ENCODE results near the gene HEMK1. TPM values are rescaled to one million over a fixed set of nuclear protein-coding genes. Genes with fewer than 3 reads are reported as not detected.

The HEMK1 gene
- total RNA-seq, 2 donors from 2014 or later: 24.1 to 25.8 TPM

DNA sequence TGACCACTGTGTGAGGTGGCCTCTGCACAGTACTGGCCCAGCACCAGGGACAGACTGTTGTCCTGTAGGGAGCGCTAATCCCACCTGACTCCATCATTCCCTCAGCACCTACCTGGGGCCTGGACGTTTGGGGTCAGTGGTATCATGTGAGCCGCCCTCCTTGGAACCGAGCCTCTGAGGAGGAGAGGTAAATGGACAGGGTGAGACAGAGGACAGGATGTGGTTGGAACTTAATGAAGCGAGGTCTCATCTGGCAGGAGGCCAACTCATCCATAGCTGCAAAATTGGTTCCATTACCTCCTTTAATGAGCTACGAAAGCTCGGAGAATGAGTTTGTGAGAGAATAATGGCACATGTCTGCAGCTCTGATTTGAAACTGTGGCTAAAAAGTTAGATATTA lies 61.6 kb downstream of the HEMK1 start:
- H3K27ac Mint-ChIP-seq: no peak overlapping the region
- no peak for DNase-seq

GRCh38 chr3:50632450-50632849 lies 63.1 kb downstream of the HEMK1 start:
- no peak overlapping the region for H3K27ac Mint-ChIP-seq
- TF ChIP-seq, protein P1, sequence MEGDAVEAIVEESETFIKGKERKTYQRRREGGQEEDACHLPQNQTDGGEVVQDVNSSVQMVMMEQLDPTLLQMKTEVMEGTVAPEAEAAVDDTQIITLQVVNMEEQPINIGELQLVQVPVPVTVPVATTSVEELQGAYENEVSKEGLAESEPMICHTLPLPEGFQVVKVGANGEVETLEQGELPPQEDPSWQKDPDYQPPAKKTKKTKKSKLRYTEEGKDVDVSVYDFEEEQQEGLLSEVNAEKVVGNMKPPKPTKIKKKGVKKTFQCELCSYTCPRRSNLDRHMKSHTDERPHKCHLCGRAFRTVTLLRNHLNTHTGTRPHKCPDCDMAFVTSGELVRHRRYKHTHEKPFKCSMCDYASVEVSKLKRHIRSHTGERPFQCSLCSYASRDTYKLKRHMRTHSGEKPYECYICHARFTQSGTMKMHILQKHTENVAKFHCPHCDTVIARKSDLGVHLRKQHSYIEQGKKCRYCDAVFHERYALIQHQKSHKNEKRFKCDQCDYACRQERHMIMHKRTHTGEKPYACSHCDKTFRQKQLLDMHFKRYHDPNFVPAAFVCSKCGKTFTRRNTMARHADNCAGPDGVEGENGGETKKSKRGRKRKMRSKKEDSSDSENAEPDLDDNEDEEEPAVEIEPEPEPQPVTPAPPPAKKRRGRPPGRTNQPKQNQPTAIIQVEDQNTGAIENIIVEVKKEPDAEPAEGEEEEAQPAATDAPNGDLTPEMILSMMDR (conservative IDR thresholded peaks at IDR 0.05): no peak
- Histone ChIP-seq H3K9me3 (ENCODE audit: control insufficient read depth, low read length) (no peaks in the 10 kb centered on the region), H3K27ac (ENCODE audit: low read depth, low read length) (no peak overlapping the region), H3K4me3 (ENCODE audit: low read length) (no peak overlapping the region), H3K4me1 (ENCODE audit: control insufficient read depth, insufficient read depth, low read length) (no peaks in the 10 kb centered on the region), H3K36me3 (ENCODE audit: control insufficient read depth, insufficient read depth, low read length) (no peaks in the 10 kb centered on the region), H3K9ac (ENCODE audit: extremely low read depth, low read length, poor library complexity, severe bottlenecking) (no peak overlapping the region), H3K27me3 (ENCODE audit: control insufficient read depth, insufficient read depth, low read length, poor library complexity, severe bottlenecking) (no peaks in the 10 kb centered on the region)
- no peak overlapping the region for H3K4me3 Mint-ChIP-seq
- no peaks in the 10 kb centered on the region for H3K27me3 Mint-ChIP-seq (ENCODE audit: insufficient read depth)
- peaks cover 25% of the 10 kb centered on the region for H3K4me1 Mint-ChIP-seq
- H3K9me3 Mint-ChIP-seq: no peaks in the 10 kb centered on the region
- 80 to 91% methylated on average over 1 to 5 of the region's 5 CpGs for WGBS, 2 experiments (ENCODE audit: insufficient coverage in 1 of 2, insufficient read length in 1 of 2)
- DNase-seq: no peak
- H3K36me3 Mint-ChIP-seq (ENCODE audit: low read depth): peaks cover 2% of the 10 kb centered on the region

More for the DNA sequence above, 61.6 kb downstream of the HEMK1 start:
- TF ChIP-seq, protein P1 (conservative IDR thresholded peaks at IDR 0.05): peak; percentile 23
- WGBS, 2 experiments (ENCODE audit: insufficient coverage in 1 of 2, insufficient read length in 1 of 2): 93 to 95% methylated on average over 5 to 7 of the region's 7 CpGs
- Histone ChIP-seq H3K27ac (ENCODE audit: low read depth, low read length) (no peak overlapping the region), H3K36me3 (ENCODE audit: control insufficient read depth, insufficient read depth, low read length) (no peaks in the 10 kb centered on the region), H3K4me1 (ENCODE audit: control insufficient read depth, insufficient read depth, low read length) (peaks cover under 1% of the 10 kb centered on the region), H3K9ac (ENCODE audit: extremely low read depth, low read length, poor library complexity, severe bottlenecking) (no peak overlapping the region), H3K9me3 (ENCODE audit: control insufficient read depth, low read length) (no peaks in the 10 kb centered on the region), H3K4me3 (ENCODE audit: low read length) (no peak overlapping the region), H3K27me3 (ENCODE audit: control insufficient read depth, insufficient read depth, low read length, poor library complexity, severe bottlenecking) (no peaks in the 10 kb centered on the region)
- no peaks in the 10 kb centered on the region for H3K27me3 Mint-ChIP-seq (ENCODE audit: insufficient read depth)
- H3K36me3 Mint-ChIP-seq (ENCODE audit: low read depth): peaks cover 2% of the 10 kb centered on the region
- H3K4me3 Mint-ChIP-seq: no peak overlapping the region
- H3K4me1 Mint-ChIP-seq: peaks cover 20% of the 10 kb centered on the region
- H3K9me3 Mint-ChIP-seq: no peaks in the 10 kb centered on the region

DNA sequence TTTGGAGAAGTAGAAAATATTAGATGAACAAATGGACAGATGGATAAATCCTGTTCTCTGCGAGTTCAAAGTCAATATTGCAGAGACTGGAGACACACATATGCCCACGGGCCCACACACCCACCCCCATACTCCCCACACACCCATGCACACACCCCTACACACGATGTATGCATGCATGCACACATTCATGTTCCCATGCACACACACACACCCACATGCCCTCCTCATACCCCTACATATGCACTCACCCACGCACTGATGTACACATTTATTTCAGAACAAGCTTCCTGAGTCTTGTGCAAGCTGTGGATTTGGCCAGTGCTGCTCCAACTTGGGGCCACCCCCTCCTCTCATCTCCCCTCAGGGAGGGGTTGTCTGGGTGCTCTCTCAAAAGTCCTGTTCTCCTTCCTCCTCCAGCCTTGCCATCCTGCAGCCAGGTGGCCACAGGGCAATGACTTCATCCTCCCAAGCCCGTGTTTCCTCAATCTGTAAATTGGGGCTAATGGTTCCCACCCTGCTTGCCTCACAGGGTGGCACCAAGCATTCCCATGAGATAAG lies 64.0 kb downstream of the HEMK1 start:
- Histone ChIP-seq H3K36me3 (ENCODE audit: control insufficient read depth, insufficient read depth, low read length) (no peaks in the 10 kb centered on the region), H3K27me3 (ENCODE audit: control insufficient read depth, insufficient read depth, low read length, poor library complexity, severe bottlenecking) (no peaks in the 10 kb centered on the region), H3K9ac (ENCODE audit: extremely low read depth, low read length, poor library complexity, severe bottlenecking) (no peak overlapping the region), H3K9me3 (ENCODE audit: control insufficient read depth, low read length) (no peaks in the 10 kb centered on the region), H3K27ac (ENCODE audit: low read depth, low read length) (no peak overlapping the region), H3K4me1 (ENCODE audit: control insufficient read depth, insufficient read depth, low read length) (no peaks in the 10 kb centered on the region), H3K4me3 (ENCODE audit: low read length) (no peak overlapping the region)
- peak overlapping the region; percentile 69 for H3K27ac Mint-ChIP-seq
- peaks cover 2% of the 10 kb centered on the region for H3K36me3 Mint-ChIP-seq (ENCODE audit: low read depth)
- no peak for DNase-seq
- WGBS, 2 experiments (ENCODE audit: insufficient coverage in 1 of 2, insufficient read length in 1 of 2): 78 to 90% methylated on average over 3 to 5 of the region's 5 CpGs
- H3K4me3 Mint-ChIP-seq: no peak overlapping the region
- H3K9me3 Mint-ChIP-seq: no peaks in the 10 kb centered on the region
- H3K4me1 Mint-ChIP-seq: peaks cover 21% of the 10 kb centered on the region
- H3K27me3 Mint-ChIP-seq (ENCODE audit: insufficient read depth): no peaks in the 10 kb centered on the region
- TF ChIP-seq, protein P1 (conservative IDR thresholded peaks at IDR 0.05): no peak

All from endodermal cell (in vitro differentiated cells).